WERI-Rb-1 (cell line): ENCODE measurements around the gene C2CD5.

Experiments
- DNase-seq: peaks from one replicate; pipeline ENCODE4 v3.0.0-alpha.2; 2020
- H3K27ac ChIP-seq: fragments of 250-450 bp; sonication (Bioruptor Pico); 2 replicates; pipeline ENCODE4 v1.5.1; 2020; ENCODE audit warnings: mild to moderate bottlenecking, moderate library complexity
- H3K27me3 ChIP-seq: fragments of 250-450 bp; sonication (Bioruptor Pico); 2 replicates; pipeline ENCODE4 v1.5.1; 2021; ENCODE audit warnings: mild to moderate bottlenecking, low read depth, moderate library complexity; ENCODE audit not compliant: insufficient read depth, severe bottlenecking
- H3K36me3 ChIP-seq: fragments of 250-450 bp; sonication (Bioruptor Pico); 2 replicates; pipeline ENCODE4 v1.5.1; 2020; ENCODE audit warnings: mild to moderate bottlenecking, moderate library complexity
- H3K4me3 ChIP-seq: 2 replicates; pipeline ENCODE4 v1.5.1; 2011; ENCODE audit warnings: low read depth, mild to moderate bottlenecking, control low read depth, low read length
- H3K9me3 ChIP-seq: fragments of 250-450 bp; sonication (Bioruptor Pico); 2 replicates; pipeline ENCODE4 v1.5.1; 2021; ENCODE audit warnings: mild to moderate bottlenecking, moderate library complexity; ENCODE audit not compliant: severe bottlenecking
- TF ChIP-seq, protein P1 (sequence below): IDR thresholded peaks from 2 replicates; pipeline ENCODE4 v1.5.1; 2011; ENCODE audit warnings: low read depth, mild to moderate bottlenecking, control low read depth, inconsistent platforms, low read length

The C2CD5 gene, protein sequence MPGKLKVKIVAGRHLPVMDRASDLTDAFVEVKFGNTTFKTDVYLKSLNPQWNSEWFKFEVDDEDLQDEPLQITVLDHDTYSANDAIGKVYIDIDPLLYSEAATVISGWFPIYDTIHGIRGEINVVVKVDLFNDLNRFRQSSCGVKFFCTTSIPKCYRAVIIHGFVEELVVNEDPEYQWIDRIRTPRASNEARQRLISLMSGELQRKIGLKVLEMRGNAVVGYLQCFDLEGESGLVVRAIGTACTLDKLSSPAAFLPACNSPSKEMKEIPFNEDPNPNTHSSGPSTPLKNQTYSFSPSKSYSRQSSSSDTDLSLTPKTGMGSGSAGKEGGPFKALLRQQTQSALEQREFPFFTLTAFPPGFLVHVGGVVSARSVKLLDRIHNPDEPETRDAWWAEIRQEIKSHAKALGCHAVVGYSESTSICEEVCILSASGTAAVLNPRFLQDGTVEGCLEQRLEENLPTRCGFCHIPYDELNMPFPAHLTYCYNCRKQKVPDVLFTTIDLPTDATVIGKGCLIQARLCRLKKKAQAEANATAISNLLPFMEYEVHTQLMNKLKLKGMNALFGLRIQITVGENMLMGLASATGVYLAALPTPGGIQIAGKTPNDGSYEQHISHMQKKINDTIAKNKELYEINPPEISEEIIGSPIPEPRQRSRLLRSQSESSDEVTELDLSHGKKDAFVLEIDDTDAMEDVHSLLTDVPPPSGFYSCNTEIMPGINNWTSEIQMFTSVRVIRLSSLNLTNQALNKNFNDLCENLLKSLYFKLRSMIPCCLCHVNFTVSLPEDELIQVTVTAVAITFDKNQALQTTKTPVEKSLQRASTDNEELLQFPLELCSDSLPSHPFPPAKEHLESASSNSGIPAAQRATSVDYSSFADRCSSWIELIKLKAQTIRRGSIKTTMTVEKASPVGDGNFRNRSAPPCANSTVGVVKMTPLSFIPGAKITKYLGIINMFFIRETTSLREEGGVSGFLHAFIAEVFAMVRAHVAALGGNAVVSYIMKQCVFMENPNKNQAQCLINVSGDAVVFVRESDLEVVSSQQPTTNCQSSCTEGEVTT

DNA sequence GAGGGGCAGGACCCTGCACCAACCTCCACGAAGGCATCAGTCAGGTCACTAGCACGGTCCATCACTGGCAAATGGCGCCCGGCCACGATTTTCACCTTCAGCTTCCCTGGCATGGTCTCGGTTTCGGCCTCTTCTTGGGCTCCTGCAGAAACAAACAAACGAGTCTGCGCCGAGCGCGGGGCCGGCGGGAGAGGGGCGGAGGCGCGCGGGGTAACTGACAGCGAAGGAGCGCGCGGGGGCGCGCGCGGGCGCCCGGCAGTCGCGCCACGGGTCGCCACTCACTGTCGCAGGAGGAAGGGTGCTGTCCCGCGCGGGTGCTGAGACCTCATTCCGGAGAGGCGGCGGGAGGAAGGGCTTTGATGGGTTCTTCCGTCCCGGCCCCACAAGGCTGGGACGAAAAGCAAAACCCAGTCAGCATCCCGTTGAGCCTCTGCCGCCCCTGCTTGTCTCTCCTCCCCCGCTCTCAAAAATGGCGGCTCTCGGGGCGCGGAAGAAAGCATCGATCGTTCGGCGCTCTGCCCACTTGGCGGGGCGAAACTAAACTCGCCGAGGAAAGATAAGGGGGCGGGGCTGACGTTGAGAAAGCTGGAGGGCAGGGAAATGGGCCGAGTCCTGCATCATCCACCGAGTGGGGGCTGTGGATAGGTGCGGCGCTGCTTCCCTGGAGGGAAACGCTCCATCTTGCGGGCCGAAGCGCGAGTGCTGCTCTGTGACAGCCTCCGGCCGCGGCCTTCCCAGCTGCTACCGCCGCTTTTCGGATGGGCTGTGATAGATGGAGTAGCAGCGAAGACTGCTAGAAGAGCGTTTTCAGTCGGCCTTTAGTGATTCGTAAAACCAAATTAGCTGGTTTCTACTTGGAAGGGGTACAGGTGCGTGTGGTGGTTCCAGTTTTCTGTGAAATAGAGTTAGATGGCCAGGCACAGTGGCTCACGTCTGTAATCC lies at the start of gene C2CD5:
Gene C2CD5 (minus strand): TSS at position 505 of the 942 bp plus-strand sequence. CDS start 392 bp downstream, at position 113.
- TF ChIP-seq, protein P1, sequence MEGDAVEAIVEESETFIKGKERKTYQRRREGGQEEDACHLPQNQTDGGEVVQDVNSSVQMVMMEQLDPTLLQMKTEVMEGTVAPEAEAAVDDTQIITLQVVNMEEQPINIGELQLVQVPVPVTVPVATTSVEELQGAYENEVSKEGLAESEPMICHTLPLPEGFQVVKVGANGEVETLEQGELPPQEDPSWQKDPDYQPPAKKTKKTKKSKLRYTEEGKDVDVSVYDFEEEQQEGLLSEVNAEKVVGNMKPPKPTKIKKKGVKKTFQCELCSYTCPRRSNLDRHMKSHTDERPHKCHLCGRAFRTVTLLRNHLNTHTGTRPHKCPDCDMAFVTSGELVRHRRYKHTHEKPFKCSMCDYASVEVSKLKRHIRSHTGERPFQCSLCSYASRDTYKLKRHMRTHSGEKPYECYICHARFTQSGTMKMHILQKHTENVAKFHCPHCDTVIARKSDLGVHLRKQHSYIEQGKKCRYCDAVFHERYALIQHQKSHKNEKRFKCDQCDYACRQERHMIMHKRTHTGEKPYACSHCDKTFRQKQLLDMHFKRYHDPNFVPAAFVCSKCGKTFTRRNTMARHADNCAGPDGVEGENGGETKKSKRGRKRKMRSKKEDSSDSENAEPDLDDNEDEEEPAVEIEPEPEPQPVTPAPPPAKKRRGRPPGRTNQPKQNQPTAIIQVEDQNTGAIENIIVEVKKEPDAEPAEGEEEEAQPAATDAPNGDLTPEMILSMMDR, result peak; percentile 58
- H3K9me3 ChIP-seq, result no peaks in the 10 kb centered on the region
- peak; percentile 99 for DNase-seq
- peak within 1 kb of the TSS; percentile 70 for H3K4me3 ChIP-seq
- no peaks in the 10 kb centered on the region for H3K27me3 ChIP-seq
- peak within 1 kb of the TSS; percentile 100 for H3K27ac ChIP-seq
- peaks cover 16% of the 10 kb centered on the region for H3K36me3 ChIP-seq

DNA sequence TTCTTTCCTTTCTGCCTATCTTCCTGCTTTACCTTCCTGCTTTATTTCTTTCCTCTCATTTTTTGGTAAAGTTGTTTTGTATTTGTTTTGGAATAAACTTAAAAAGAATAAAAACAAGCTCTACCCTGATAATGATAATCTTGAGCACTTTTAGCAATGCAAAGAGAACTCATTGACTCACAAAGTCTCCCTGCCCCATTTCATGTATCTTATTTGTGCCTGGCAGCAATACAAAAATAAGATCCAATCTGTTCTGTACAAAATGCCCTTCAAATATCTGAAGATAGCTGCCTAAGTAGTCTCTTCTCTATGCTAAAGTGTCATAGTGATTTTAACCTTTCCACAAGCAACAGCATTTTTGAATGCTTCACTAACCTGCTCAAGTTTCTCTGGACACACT lies 49.5 kb upstream of the C2CD5 start:
- H3K36me3 ChIP-seq, result no peaks in the 10 kb centered on the region
- no peak for DNase-seq
- no peaks in the 10 kb centered on the region for H3K27me3 ChIP-seq
- TF ChIP-seq, protein P1, result no peak
- no peaks in the 10 kb centered on the region for H3K9me3 ChIP-seq
- H3K27ac ChIP-seq, result no peak overlapping the region
- no peak overlapping the region for H3K4me3 ChIP-seq

DNA sequence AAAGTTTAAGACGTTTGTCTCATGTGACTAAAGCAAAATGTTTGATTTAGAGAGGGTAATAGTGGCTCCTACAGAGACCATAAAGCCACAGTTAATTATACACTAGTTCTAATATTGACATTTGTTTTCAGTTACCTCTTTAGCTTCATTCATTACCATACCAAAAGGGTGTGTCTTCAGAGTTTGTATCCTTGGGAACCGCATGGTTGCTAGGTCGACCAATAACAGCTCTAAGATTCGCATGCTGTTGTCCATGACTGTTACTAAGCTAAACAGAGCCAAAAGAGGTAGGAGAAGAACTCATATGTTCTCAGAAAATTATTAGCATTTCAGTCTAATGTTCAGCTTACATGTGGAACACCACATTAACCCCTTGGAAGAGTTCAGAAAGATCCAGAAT lies 44.5 kb upstream of the C2CD5 start:
- Histone ChIP-seq H3K4me3 (no peak overlapping the region), H3K27ac (no peak overlapping the region), H3K36me3 (no peaks in the 10 kb centered on the region), H3K9me3 (no peaks in the 10 kb centered on the region), H3K27me3 (no peaks in the 10 kb centered on the region)
- no peak for DNase-seq
- TF ChIP-seq, protein P1, result no peak

DNA sequence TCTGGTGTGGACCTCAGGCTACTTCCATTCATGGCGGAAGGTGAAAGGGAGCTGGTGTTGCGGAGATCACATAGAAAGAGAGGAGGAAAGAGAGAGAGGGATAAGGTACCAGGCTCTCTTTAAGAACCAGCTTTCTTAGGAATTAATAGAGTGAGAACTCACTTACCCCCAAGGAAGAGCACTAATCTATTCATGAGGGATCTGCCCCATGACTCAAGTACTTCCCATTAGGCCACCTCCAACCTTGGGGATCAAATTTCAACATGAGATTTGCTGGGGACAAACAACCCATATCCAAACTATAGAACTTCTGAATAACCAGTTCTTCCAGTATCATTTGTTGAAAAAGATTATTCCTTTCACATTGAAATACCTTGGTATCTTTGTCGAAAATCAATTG lies 34.0 kb upstream of the C2CD5 start:
- no peaks in the 10 kb centered on the region for H3K27me3 ChIP-seq
- H3K9me3 ChIP-seq, result no peaks in the 10 kb centered on the region
- no peaks in the 10 kb centered on the region for H3K36me3 ChIP-seq
- no peak overlapping the region for H3K4me3 ChIP-seq
- no peak for DNase-seq
- H3K27ac ChIP-seq, result no peak overlapping the region
- TF ChIP-seq, protein P1, result no peak

DNA sequence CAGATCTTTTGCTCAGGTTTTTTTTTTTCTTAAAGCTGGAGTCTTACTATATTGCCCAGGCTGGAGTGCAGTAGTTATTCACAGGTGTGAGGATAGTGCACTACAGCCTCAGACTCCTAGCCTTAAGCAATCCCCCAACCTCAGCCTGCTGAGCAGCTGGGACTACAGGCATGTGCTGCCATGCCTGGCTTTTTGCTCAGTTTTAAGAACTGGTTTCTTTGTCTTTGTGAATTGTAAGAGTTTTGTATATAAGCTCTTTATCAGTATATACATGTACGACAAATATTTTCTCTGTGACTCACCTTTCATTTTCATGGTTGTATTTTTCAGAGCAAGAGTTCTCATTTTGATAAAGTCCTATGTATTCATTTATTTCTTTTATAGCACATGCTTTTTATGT lies 33.3 kb upstream of the C2CD5 start:
- TF ChIP-seq, protein P1, result no peak
- no peaks in the 10 kb centered on the region for H3K27me3 ChIP-seq
- no peaks in the 10 kb centered on the region for H3K36me3 ChIP-seq
- H3K4me3 ChIP-seq, result no peak overlapping the region
- H3K27ac ChIP-seq, result no peak overlapping the region
- DNase-seq, result no peak
- H3K9me3 ChIP-seq, result no peaks in the 10 kb centered on the region
